ENCODE results near the gene SRPX2. TPM values are rescaled to one million over a fixed set of nuclear protein-coding genes. Genes with fewer than 3 reads are reported as not detected.

The SRPX2 gene
- total RNA-seq = 40.9 and 73.2 TPM in 2 replicates

DNA sequence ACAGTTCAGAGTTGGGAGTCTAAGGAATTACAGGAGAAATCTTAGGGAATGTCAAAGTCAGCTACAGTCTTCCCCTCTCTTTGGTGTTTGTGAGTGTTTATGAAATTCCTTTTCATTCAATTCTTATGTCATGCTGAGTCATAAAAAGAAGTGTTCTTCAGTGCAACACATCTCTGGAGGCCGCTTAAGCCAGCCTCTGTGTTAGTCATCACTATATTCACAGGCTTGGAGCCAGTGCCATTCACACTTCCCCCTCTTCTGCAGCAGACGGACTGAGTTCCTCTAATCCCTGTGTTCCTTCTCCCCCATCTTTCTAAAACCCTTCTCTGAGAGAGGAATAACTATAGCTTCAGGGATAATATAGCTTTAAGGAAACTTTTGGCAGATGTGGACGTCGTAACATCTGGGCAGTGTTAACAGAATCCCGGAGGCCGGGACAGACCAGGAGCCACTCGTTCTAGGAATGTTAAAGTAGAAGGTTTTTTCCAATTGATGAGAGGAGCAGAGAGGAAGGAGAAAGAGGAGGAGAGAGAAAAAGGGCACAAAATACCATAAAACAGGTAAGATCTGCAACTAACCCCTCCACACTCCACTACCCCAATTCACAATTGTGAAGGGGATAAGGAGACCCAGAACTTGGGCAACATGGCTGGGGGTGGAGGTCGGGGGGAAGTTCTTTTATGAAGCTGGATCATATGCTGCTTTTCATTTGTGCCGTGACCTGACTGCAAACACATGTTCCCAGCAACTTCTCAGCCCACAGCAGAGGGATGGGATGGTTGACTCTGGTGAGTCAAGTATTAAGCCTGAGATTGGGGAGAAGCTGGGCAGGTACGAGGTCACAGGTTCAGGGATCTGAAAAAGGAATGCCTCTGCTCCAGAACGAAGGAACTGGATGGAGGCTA is at the start of gene SRPX2:
Gene SRPX2 (plus strand): TSS at position 244 of the 905 bp plus-strand sequence. CDS start 2,124 bp downstream, outside the sequence.

DNA sequence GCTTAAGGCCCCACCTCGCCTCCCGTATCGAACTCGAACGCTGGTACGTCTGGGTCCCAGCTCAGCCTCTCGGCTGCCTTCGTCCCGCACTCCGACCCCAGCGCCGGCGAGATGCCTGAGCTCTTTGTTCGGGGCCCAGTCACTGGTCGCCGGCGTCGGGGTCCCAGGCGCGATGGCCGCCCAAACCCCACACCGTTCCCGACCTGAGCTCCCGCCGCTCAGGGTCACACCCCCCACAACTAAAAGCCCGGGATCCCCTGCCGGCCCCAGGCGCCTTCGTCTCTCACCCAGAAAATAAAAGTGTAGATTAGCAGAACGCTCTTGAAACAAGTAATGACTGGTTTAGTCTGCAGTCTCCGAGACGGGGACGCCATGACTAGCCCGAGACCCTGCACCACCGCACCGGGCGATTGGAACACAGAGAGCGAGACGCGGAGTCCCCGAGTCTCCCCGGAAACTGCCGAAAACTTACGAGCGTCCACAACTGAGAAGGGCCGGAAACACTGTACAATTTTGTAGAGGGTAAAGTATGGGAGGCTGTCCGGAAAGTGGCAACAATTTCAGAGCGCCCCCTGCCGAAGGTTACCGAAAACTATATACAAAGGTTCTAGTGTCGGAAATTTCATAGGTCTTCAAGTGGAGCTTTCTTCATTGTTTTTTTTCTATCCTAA is 7.5 kb upstream of the SRPX2 start, which contains the start of gene TSPAN6:
Gene TSPAN6 (minus strand): TSS at position 486 of the 671 bp plus-strand sequence. CDS start 112 bp downstream, at position 374.

Other genes with a start within 250 kb of the SRPX2 start
- under 0.01 and 0.14 TPM in 2 replicates for gene PCDH19, start 233.9 kb upstream of the SRPX2 start, total RNA-seq
- gene TNMD, start 59.3 kb upstream of the SRPX2 start, total RNA-seq = not detected in 2 replicates
- gene TSPAN6, start 7.4 kb upstream of the SRPX2 start, total RNA-seq = 23.4 and 25.8 TPM in 2 replicates
- gene SYTL4, start 87.9 kb downstream of the SRPX2 start, total RNA-seq = 3.7 and 4.0 TPM in 2 replicates
- gene CSTF2, start 176.2 kb downstream of the SRPX2 start, total RNA-seq = 16.0 and 33.2 TPM in 2 replicates
- 0.22 TPM in 1 of 2 replicates, not detected in the other for gene NOX1, start 230.2 kb downstream of the SRPX2 start, total RNA-seq